ENCODE measurements around the gene LTBP4.
"Not testable (repeated sequence)": the region's sequence is repeated elsewhere in the genome, so short reads cannot be mapped to it uniquely, and the experiment has no call there.

LTBP4 gene

DNA sequence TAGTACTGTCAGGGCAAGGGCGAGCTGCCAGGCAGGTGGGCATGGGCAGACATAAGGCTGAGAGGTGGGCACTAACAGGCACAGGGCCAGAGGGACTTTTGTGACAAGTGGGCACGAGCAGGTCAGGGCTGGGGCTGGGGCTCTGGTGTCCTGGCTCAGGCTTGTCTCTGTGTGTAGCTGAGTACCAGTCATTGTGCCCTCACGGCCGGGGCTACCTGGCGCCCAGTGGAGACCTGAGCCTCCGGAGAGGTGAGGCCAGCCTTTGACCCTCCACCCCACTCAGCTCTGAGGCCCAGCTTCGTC is 21.6 kb downstream of the LTBP4 start:
- no peak for DNase-seq (ENCODE audit: low read depth)
- H3K4me3 ChIP-seq (ENCODE audit: low read depth, low read length): no peak overlapping the region

DNA sequence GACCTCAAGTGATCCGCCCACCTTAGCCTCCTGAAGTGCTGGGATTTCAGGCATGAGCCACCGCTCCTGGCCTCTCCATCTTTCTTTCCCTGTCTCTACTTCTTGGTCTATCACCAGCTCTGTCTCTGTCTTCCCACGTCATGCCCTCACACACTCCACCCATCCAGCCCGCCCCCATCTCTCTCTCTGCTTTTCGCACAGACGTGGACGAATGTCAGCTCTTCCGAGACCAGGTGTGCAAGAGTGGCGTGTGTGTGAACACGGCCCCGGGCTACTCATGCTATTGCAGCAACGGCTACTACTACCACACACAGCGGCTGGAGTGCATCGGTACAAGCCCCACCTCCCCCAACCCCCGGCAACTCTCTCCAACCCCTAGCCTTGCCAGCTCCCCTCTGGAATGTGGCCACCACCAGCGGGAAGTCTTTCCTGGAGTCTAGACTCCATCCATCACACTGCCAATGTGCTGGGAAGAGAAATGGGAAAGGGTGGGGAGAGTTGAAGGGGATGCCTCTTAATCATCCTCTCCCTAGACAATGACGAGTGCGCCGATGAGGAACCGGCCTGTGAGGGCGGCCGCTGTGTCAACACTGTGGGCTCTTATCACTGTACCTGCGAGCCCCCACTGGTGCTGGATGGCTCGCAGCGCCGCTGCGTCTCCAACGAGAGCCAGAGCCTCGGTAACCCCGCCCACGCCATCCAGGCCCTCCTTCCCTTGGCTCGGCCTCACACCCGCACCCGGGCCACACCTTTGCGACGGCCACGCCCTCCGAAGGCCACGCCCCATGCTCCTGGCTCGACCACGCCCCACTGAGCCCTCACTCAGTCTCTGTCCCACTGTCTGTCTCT is 22.5 kb downstream of the LTBP4 start:
- no peak overlapping the region for H3K4me3 ChIP-seq (ENCODE audit: low read depth, low read length)
- DNase-seq (ENCODE audit: low read depth): no peak

DNA sequence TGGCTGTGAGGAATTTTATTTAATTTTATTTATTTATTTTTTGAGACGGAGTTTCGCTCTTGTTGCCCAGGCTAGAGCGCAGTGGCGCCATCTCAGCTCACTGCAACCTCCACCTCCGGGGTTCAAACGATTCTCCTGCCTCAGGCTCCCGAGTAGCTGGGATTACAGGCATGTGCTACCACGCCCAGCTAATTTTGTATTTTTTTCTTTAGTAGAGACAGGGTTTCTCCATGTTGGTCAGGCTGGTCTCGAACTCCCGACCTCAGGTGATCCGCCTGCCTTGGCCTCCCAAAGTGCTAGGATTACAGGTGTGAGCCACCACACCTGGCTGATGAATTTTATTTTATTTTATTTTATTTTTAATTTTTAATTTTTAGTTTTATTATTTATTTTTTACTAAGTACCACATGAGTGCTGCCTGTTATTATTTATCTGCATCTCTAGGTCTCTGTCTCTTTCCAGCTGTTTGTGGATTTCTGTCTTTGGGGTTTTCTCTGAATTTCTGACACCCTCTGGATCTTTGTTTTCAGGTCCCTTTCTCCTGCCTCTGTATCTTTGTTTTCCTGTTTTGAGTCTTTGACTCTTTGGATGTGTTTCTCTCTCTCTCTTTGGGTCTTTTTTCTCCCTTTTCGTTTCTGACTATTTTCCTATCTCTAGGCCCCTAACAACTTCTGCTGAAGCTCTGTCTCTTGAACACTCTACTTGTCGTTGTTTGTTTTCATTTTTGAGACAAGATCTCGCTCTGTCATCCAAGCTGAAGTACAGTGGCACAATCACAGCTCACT is 23.4 kb downstream of the LTBP4 start:
- DNase-seq (ENCODE audit: low read depth); H3K4me3 ChIP-seq (ENCODE audit: low read depth, low read length): not testable (repeated sequence)

DNA sequence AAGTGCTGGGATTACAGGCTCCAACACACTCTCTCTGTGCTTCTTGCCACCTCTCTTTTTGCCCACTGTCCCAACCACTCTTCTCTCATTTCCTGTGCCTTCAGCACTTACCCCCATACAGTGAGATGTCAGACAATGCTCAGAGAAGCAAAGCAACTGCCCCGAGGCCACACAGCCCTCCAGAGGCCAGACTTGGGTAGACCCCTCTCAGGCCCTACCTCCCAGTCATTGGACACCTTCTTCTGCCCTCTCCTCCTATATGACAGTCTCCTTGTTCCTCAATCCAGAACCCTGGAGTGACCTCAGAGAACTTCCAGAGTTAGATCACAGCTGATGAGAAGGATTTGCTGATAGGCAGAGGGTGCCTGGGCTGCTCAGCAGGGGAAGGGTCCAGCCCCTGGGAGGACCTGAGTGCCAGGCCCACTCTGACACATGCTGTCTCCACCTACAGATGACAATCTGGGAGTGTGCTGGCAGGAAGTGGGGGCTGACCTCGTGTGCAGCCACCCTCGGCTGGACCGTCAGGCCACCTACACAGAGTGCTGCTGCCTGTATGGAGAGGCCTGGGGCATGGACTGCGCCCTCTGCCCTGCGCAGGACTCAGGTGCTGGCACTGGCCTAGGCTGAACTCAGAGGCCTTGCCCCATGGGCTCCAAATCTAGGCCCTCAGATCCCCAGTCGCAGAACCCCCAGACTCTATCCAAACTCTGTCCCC is 24.4 kb downstream of the LTBP4 start:
- no peak overlapping the region for H3K4me3 ChIP-seq (ENCODE audit: low read depth, low read length)
- no peak for DNase-seq (ENCODE audit: low read depth)

DNA sequence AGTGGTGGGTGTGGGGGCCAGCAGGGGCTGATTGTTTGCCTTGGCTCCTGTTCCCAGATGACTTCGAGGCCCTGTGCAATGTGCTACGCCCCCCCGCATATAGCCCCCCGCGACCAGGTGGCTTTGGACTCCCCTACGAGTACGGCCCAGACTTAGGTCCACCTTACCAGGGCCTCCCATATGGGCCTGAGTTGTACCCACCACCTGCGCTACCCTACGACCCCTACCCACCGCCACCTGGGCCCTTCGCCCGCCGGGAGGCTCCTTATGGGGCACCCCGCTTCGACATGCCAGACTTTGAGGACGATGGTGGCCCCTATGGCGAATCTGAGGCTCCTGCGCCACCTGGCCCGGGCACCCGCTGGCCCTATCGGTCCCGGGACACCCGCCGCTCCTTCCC is 25.7 kb downstream of the LTBP4 start:
- H3K4me3 ChIP-seq (ENCODE audit: low read depth, low read length): no peak overlapping the region
- no peak for DNase-seq (ENCODE audit: low read depth)

DNA sequence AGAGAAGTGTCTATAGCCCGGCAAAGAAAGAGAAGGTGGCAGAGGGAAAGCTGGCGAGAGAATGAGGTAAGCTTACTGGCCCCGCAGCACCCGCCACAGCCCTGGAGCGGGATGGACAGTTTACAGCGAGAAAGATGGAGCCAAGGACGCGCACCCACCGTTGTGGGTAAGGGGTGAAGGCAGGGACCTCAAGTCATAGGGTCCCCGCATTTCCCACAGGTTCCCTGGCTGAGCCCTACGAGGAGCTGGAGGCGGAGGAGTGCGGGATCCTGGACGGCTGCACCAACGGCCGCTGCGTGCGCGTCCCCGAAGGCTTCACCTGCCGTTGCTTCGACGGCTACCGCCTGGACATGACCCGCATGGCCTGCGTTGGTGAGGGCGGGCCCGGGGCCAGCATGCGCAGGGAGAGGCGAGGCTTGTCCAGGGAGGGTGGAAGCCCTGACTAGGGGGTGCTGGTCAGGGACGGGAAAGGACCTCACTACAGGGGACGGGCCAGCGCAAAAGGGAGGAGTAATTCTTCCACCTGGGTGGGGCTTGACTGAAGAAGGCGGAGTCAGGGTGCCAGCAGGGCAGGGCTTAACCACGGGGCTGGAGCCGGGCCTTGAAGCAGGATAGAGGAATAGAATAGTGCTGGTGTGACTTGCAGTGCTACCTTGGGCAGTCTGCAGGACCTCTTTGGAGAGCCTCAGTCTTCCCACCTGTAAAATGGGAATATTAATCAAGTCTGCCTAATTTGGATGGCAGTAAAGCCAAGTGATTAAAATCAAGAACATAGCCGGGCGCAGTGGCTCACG is 26.5 kb downstream of the LTBP4 start:
- no peak for DNase-seq (ENCODE audit: low read depth)
- H3K4me3 ChIP-seq (ENCODE audit: low read depth, low read length): no peak overlapping the region

DNA sequence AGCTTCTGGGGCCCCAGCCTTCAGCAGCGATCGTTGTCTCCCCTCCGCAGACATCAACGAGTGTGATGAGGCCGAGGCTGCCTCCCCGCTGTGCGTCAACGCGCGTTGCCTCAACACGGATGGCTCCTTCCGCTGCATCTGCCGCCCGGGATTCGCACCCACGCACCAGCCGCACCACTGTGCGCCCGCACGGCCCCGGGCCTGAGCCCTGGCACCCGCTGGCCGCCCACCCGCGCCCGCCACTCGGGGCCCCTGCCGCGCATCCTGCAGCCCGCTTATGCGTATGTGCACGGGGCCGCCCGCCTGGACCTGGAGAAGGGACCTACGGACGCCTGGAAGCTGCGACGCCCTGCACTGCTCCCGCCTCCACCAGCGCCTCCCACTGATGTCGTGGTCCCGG is 28.2 kb downstream of the LTBP4 start:
- DNase-seq (ENCODE audit: low read depth): no peak
- no peak overlapping the region for H3K4me3 ChIP-seq (ENCODE audit: low read depth, low read length)

DNA sequence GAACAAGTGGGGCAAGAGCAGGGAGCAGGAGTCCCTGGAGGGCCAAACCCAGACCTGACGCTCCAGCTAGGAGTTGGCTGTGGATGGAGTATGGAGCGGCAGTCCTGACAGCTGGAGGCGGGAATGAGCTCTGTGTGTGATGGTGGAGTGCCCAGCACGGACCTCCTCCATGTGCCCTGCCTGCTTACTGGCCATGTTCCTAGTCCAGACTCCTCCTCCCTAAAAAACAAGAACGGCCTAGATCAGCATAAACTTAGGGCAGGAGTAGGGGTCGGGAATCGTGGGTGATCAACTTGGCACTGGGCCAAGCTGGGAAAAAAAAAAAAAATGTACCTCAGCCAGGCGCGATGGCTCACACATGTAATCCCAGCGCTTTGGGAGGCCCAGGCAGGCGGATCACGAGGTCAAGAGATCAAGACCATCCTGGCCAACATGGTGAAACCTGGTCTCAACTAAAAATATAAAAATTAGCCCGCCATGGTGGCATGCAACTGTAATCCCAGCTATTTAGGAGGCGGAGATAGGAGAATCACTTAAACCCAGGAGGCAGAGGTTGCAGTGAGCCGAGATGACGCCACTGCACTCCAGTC is 29.5 kb downstream of the LTBP4 start:
- DNase-seq (ENCODE audit: low read depth): no peak
- H3K4me3 ChIP-seq (ENCODE audit: low read depth, low read length): no peak overlapping the region

DNA sequence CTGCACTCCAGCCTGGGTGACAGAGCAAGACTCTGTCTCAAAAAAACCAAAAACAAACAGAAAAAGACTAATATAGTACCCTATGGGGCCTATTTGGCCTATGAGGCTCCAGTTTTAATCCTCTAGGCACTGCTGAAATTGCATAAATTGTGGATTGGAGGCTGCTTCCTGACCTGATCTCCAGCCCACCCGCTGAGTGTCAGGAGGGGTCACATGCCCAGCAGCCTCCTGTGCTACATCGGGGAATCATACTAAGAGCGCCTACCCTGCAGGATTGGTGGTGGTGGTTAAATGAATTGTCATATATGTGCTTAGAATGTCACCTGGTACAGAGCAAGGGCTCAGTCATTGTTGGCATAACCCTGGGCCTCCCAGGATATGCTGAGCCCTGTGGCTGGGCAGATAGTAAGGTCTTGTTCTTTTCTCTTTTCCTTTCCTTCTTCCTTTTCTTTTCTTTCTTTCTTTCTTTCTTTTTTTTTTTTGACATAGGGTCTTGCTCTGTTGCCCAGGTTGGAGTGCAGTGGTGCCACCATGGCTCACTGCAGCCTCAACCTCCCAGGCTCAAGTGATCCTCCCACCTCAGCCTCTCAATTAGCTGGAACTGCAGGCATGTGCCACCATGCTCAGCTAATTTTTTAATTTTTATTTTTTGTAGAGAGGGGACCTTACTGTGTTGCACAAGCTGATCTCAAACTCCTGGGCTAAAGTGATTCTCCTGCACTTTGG is 31.3 kb downstream of the LTBP4 start:
- no peak overlapping the region for H3K4me3 ChIP-seq (ENCODE audit: low read depth, low read length)
- no peak for DNase-seq (ENCODE audit: low read depth)

DNA sequence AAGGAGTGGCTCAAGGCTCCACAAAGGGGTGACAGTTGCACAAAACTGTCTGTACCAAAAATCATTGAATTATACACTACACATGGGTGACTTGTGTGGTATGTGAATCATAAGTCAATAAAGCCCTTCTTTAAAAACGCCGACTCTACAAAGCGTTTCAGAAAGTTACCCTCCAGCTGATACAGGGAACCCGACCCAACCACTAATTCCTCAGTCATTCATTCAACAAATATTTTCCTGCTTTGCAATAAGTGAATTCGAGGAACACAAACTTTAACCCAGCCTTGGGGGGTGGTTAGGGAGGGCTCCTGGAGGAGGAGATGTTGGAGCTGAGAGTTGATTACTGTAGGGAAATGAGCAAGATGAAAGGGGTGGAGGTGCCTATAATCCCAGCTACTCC is 32.0 kb downstream of the LTBP4 start:
- no peak for DNase-seq (ENCODE audit: low read depth)
- H3K4me3 ChIP-seq (ENCODE audit: low read depth, low read length): no peak overlapping the region

DNA sequence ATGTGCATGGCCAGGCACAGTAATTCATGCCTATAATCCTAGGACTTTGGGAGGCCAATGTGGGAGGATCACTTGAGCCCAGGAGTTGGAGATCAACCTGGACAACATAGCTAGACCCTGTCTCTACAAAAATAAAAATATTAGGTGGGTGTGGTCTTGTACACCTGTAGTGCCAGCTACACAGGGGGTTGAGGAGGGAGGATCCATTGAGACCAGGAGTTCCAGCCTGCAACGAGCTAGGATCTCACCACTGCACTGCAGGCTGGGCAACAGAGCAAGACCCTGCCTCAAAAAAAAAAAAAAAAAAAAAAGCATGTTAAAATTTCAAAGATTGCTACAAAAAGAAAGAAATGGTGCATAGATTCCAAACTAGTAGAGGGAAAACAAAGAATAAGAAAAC is 37.2 kb downstream of the LTBP4 start:
- H3K4me3 ChIP-seq (ENCODE audit: low read depth, low read length): no peak overlapping the region
- DNase-seq (ENCODE audit: low read depth): no peak

DNA sequence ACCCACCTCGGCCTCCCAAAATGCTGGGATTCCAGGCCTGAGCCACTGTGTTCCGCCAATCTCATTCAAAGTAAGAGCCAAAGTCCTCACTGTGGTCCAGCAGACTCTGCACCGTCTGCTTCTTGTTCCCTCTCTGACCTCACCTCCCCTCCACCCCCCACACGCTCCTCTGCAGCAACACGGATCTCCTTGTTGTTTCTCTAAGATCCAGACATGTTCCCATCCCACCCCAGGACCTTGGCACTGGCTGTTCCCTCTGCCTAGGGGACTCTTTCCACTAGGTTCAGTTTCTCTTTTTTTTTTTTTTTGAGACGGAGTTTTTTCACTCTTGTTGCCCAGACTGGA is 38.4 kb downstream of the LTBP4 start:
- DNase-seq (ENCODE audit: low read depth): no peak
- H3K4me3 ChIP-seq (ENCODE audit: low read depth, low read length): no peak overlapping the region

DNA sequence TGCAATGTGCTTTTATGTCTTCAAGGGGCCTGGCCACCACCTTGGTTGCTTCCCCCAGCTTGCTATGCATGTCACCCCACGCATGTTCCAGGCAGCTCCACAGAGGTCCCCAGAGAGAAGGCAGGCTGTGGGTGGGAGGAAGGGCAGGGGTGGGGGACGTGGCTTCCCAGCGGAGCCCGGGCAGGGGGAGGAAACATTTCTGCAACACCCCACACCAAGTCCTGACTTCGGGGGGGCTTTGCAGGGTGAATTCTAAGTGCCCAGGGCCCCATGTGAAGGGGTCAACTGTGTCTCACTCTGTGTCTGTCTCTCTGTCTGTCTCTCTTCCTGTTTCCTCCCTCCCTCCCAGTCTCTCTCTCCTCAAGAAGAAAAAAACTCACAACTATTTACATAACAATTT is 39.6 kb downstream of the LTBP4 start:
- no peak overlapping the region for H3K4me3 ChIP-seq (ENCODE audit: low read depth, low read length)
- DNase-seq (ENCODE audit: low read depth): no peak

DNA sequence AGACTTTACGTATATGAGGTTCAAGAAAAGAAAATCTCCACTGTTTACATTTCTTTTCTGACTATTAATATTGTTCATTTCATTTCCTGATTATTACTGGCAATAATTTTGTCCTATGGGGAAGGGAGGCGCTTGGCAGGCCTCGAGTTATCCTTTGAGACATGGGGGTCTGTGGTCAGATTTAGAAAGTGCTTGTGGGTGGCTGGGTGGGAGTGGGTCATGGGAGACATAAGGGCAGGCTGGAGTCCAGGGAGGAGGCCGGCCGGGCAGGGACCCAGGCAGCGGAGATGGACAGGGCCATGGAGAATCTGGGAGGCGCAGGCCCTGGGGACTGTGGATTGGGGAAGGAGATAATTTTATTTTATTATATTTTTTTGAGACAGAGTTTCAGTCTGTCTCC is 40.1 kb downstream of the LTBP4 start:
- DNase-seq (ENCODE audit: low read depth): no peak
- no peak overlapping the region for H3K4me3 ChIP-seq (ENCODE audit: low read depth, low read length)

DNA sequence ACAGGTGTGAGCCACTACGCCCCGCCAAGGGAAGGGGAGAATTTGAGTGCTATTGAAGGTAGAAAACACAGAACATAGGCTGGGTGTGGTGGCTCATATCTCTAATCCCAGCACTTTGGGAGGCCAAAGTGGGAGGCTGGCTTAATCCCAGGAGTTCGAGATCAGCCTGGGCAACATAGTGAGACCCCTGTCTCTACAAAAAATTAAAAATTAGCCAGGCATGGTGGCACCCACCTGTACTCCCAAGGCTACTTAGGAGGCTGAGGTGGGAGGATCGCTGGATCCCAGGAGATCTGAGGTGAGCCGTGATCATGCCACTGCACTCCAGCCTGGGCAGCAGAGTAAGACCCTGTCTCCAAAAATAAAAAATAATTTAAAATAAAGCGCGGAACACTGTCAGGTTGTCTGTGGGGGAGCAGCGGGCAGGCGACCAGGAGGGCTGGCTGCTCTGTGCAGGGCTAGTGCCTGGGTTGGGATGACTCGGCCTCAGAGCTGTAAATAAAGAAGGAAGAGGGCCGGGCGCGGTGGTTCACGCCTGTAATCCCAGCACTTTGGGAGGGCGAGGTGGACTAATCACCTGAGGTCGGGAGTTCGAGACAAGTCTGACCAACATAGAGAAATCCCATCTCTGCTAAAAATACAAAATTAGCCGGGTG is 41.0 kb downstream of the LTBP4 start:
- H3K4me3 ChIP-seq (ENCODE audit: low read depth, low read length): no peak overlapping the region
- no peak for DNase-seq (ENCODE audit: low read depth)

DNA sequence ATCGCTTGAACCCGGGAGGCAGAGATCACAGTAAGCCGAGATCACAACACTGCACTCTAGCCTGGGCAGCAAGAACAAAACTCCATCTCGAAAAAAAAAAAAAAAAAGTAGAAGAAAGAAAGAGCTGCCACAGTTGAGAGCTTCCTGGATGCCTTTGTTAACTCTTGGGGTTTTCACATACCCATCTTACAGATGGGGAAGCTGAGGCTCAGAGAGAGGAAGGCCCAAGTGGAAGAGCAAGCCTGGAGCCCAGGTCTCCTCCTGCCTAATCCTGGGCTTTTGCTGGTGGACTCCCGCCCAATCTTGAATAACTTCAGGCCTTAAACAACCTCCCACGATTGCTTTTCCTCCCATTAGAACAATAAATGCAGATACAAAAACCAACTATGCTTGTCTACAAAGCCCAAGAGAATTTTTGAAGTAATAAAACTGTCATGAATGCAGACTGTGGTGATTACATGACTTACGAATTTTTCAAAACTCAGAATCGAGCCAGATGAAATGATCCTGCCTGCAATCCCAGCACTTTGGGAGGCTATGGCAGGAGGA is 41.7 kb downstream of the LTBP4 start:
- DNase-seq (ENCODE audit: low read depth): no peak
- H3K4me3 ChIP-seq (ENCODE audit: low read depth, low read length): no peak overlapping the region

DNA sequence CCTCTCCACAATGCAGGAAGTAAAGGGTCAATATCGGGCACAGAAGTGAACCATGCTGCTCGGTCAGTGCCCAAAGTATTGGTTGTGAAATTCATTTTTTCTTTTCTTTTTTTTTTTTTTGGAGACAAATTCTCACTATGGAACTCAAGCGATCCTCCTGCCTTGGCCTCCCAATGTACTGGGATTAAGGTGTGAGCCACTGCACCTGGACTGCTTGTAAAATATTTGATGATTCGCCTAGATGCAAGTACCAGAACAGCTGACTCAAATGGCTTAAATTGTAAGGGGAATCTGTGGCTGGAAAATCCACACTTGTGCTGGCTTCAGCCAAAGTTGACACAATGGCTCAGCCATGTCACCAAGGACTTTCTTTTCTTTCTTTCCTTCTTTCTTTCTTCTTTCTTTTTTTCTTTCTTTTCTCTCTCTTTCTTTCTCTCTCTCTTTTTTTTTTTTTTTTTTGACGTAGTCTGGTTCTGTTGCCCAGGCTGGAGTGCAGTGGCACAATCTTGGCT is 45.6 kb downstream of the LTBP4 start:
- no peak overlapping the region for H3K4me3 ChIP-seq (ENCODE audit: low read depth, low read length)

More for the DNA sequence above, 45.6 kb downstream of the LTBP4 start:
- DNase-seq (ENCODE audit: low read depth): no peak

All from skeletal muscle cell (primary cell).